K562 (cell line): ENCODE measurements around the gene TMF1. TPM values are rescaled to one million over a fixed set of nuclear protein-coding genes. Genes with fewer than 3 reads are reported as not detected.

Source experiments
- ATAC-seq: fragments of 200-7000 bp; cut with Tn5 transposase; 3 replicates; pipeline ENCODE4 v1.9.1; 2020; ENCODE audit warnings: moderate library complexity
- BruUV-seq: library from RNA; stranded (reverse); fragments of 400-500 nt; replicated peaks from 2 replicates; lab custom pipeline; 2021; lab: Mats Ljungman, UMichigan
- CTCF ChIA-PET: fragments of 300-600 bp; formaldehyde crosslinking; extraction: SDS; loops from one replicate; lab custom pipeline; 2021; ENCODE audit warnings: low intra/inter-chr PET ratio; lab: Yijun Ruan, JAX
- POLR2A ChIA-PET: fragments of 300-600, 350-650 bp; sonication (Branson Sonifier 250); formaldehyde crosslinking; extraction: SDS; loops from one replicate; lab custom pipeline; 2021; ENCODE audit warnings: antibody characterized with exemption, inconsistent platforms; lab: Yijun Ruan, JAX
- DNase-seq, 4 experiments: peaks; one replicate each; pipeline versions ENCODE4 v3.0.0 to v3.0.0-alpha.2; 2011 to 2018; ENCODE audit warnings: low spot score in 3 of 4, mixed read lengths in 3 of 4; ENCODE audit errors: extremely low read depth in 1 of 4
- FAIRE-seq: peaks from 2 replicates; lab custom pipeline; 2011; peaks lifted over from hg19 to GRCh38; lab: Jason Lieb, UNC
- H2AFZ ChIP-seq: 2 replicates; pipeline ENCODE4 v1.6.0; 2011; ENCODE audit warnings: low read depth, low read length, control low read depth, inconsistent platforms
- H3K27ac ChIP-seq: fragments of 200-600 bp; 3 replicates; pipeline ENCODE4 v1.8.0; 2011; ENCODE audit warnings: low read depth, mild to moderate bottlenecking, control low read depth, inconsistent platforms, low read length, moderate library complexity, mixed read lengths; ENCODE audit errors: extremely low read depth
- H3K27me3 ChIP-seq, 2 experiments: fragments of 300-600 bp in 1 of 2; 2 replicates in 1 of 2; 3 replicates in 1 of 2; pipeline versions ENCODE4 v1.6.0 to v1.8.0; 2011; ENCODE audit warnings: inconsistent platforms in 2 of 2, low read length in 2 of 2, mild to moderate bottlenecking in 1 of 2, mixed read lengths in 1 of 2, moderate library complexity in 1 of 2; ENCODE audit not compliant: control insufficient read depth in 2 of 2, insufficient read depth in 2 of 2
- H3K36me3 ChIP-seq: fragments of 300-600 bp; 3 replicates; pipeline ENCODE4 v1.8.0; 2011; ENCODE audit warnings: mild to moderate bottlenecking, low read length, inconsistent platforms; ENCODE audit not compliant: control insufficient read depth, insufficient read depth
- H3K4me1 ChIP-seq, 2 experiments: fragments of 200-600 bp in 1 of 2; replicated peaks in 1 of 2; 2 replicates in 1 of 2; 3 replicates in 1 of 2; pipeline versions ENCODE4 v1.5.1 to v1.8.0; 2011; ENCODE audit warnings: inconsistent platforms in 2 of 2, low read length in 2 of 2, mild to moderate bottlenecking in 1 of 2, mixed read lengths in 1 of 2, moderate library complexity in 1 of 2; ENCODE audit not compliant: control insufficient read depth in 2 of 2, insufficient read depth in 2 of 2
- H3K4me2 ChIP-seq: 2 replicates; pipeline ENCODE4 v1.6.1; 2011; ENCODE audit warnings: low read length, control low read depth, inconsistent platforms, mixed read lengths; ENCODE audit not compliant: insufficient read depth
- H3K4me3 ChIP-seq: fragments of 200-600 bp; sonication (generic), shearing (Covaris generic); 2 replicates; pipeline ENCODE4 v1.5.1; 2016; ENCODE audit warnings: control low read depth, inconsistent platforms
- H3K79me2 ChIP-seq: fragments of 200-600 bp; 3 replicates; pipeline ENCODE4 v1.8.0; 2011; ENCODE audit warnings: low read length, inconsistent platforms; ENCODE audit not compliant: control insufficient read depth, insufficient read depth
- H3K9ac ChIP-seq, 2 experiments: 2 replicates each; pipeline versions ENCODE4 v1.6.0 to v1.6.1; 2011; ENCODE audit warnings: low read depth in 2 of 2, low read length in 2 of 2, control low read depth in 1 of 2, inconsistent platforms in 1 of 2, mild to moderate bottlenecking in 1 of 2, mixed read lengths in 1 of 2; ENCODE audit not compliant: insufficient read depth in 1 of 2
- H3K9me1 ChIP-seq: one replicate; pipeline ENCODE4 v1.6.0; 2011; ENCODE audit warnings: inconsistent platforms, mild to moderate bottlenecking, low read length, moderate library complexity; ENCODE audit not compliant: control insufficient read depth, insufficient read depth
- H3K9me3 ChIP-seq: replicated peaks from 2 replicates; pipeline ENCODE4 v1.5.1; 2011; ENCODE audit warnings: low read depth, low read length, inconsistent platforms; ENCODE audit not compliant: control insufficient read depth, insufficient read depth
- H4K20me1 ChIP-seq: replicated peaks from 2 replicates; pipeline ENCODE4 v1.6.1; 2011; ENCODE audit warnings: low read length, inconsistent platforms, mixed read lengths; ENCODE audit not compliant: control insufficient read depth, insufficient read depth
- ARID1B ChIP-seq: fragments of 450-650 bp; IDR thresholded peaks from 2 replicates; pipeline ENCODE4 v1.6.1; 2016; ENCODE audit warnings: antibody characterized with exemption, mild to moderate bottlenecking, inconsistent platforms
- CBX8 ChIP-seq: fragments of 200-600 bp; sonication (generic); IDR thresholded peaks from 2 replicates; pipeline ENCODE4 v1.6.1; 2012; ENCODE audit warnings: borderline replicate concordance, mixed run types, low read depth, mild to moderate bottlenecking, moderate library complexity, mixed read lengths, low read length, control low read depth, inconsistent platforms; ENCODE audit not compliant: poor library complexity, severe bottlenecking; ENCODE audit errors: extremely low read depth
- EZH2 ChIP-seq: IDR thresholded peaks from 2 replicates; pipeline ENCODE4 v1.6.1; 2012; ENCODE audit warnings: low read depth, mild to moderate bottlenecking, inconsistent platforms, low read length, borderline replicate concordance
- HOXB6 ChIP-seq: fragments of 250-450 bp; sonication (Bioruptor Pico); IDR thresholded peaks from 2 replicates; pipeline ENCODE4 v1.5.1; 2022; ENCODE audit warnings: mild to moderate bottlenecking, borderline replicate concordance
- NCOA6 ChIP-seq: fragments of 450-650 bp; IDR thresholded peaks from 2 replicates; pipeline ENCODE4 v1.6.1; 2017; ENCODE audit warnings: mild to moderate bottlenecking
- NFATC3 ChIP-seq: fragments of 450-650 bp; IDR thresholded peaks from 2 replicates; pipeline ENCODE4 v1.6.1; 2017; ENCODE audit warnings: mild to moderate bottlenecking
- NFIC ChIP-seq: fragments of 450-650 bp; IDR thresholded peaks from 2 replicates; pipeline ENCODE4 v1.6.1; 2017; ENCODE audit warnings: mild to moderate bottlenecking, inconsistent platforms
- NFIX ChIP-seq: fragments of 250-450 bp; sonication (Bioruptor Pico); IDR thresholded peaks from 2 replicates; pipeline ENCODE4 v1.4.0; 2020; ENCODE audit warnings: low read depth, mild to moderate bottlenecking, moderate library complexity
- PHB2 ChIP-seq: fragments of 450-650 bp; IDR thresholded peaks from 2 replicates; pipeline ENCODE4 v1.6.1; 2017; ENCODE audit warnings: low read depth
- PURB ChIP-seq: sonication (generic); formaldehyde crosslinking; IDR thresholded peaks from 2 replicates; pipeline ENCODE4 v1.9.0; 2021; ENCODE audit warnings: low read depth, mild to moderate bottlenecking, missing genetic modification reagents
- RBFOX2 ChIP-seq: fragments of 200-400 bp; formaldehyde crosslinking; IDR thresholded peaks from 2 replicates; pipeline ENCODE4 v1.6.1; 2017; ENCODE audit warnings: low read depth, mild to moderate bottlenecking, low read length, moderate library complexity
- ZNF224 ChIP-seq: sonication (generic); formaldehyde crosslinking; IDR thresholded peaks from 2 replicates; pipeline ENCODE4 v1.8.0; 2022; ENCODE audit warnings: mild to moderate bottlenecking, missing genetic modification reagents
- whole genome bisulfite sequencing: fragments of 100-300 bp; shearing (Covaris generic); methylation state at CpG from one replicate; pipeline ENCODE4 v1.1.6; 2016; ENCODE audit warnings: low coverage, mixed read lengths; ENCODE audit not compliant: insufficient coverage; ENCODE audit errors: missing lambda C conversion rate; 5-methylcytosine and 5-hydroxymethylcytosine counted together
- in situ Hi-C: fragments of 300-500 bp; cut with MboI; formaldehyde crosslinking; loops from 4 replicates; pipeline ENCODE4 v1.15.0; 2018; ENCODE audit warnings: inconsistent platforms, mixed read lengths
- intact Hi-C: fragments of 100-400 bp; cut with micrococcal nuclease; formaldehyde crosslinking; loops from 2 replicates; pipeline ENCODE4 v1.14.2; 2022
- polyA plus RNA-seq, 8 experiments: library from polyadenylated mRNA; depleted of rRNA in 4 of 8; stranded (reverse) in 5 of 8; unstranded in 3 of 8; fragments of >200 nt; fragmentation: Nextera tagmentation in 2 of 8; fragmentation: Illumina TruSeq in 1 of 8; extraction: Ambion mirVana in 2 of 8; extraction: Trizol in 1 of 8; gene quantifications; 2 replicates each; pipeline versions ENCODE4 v1.2.1 to v1.2.3, GENCODE V29; 2011 to 2014; ENCODE audit warnings: inconsistent platforms in 1 of 8, missing spikeins in 1 of 8
- total RNA-seq, 7 experiments: library from RNA; depleted of rRNA in 6 of 7; stranded (reverse); fragments of >200 nt in 6 of 7; fragmentation: Illumina TruSeq in 2 of 7; extraction: Trizol in 2 of 7; gene quantifications; 2 replicates each; pipeline versions ENCODE4 v1.2.1 to v1.2.3, GENCODE V29; 2011 to 2021; ENCODE audit warnings: low replicate concordance in 1 of 7
- TF ChIP-seq, protein P1 (sequence below): fragments of 250-450 bp; sonication (Bioruptor Pico); IDR thresholded peaks from 2 replicates; pipeline ENCODE4 v1.8.0; 2021; ENCODE audit warnings: mild to moderate bottlenecking, moderate library complexity
- TF ChIP-seq, protein P2 (sequence below): fragments of 250-450 bp; sonication (Bioruptor Pico); IDR thresholded peaks from 2 replicates; pipeline ENCODE4 v1.4.0; 2020; ENCODE audit warnings: mild to moderate bottlenecking
- TF ChIP-seq, protein P3 (sequence below): fragments of 450-650 bp; conservative IDR thresholded peaks from 2 replicates; pipeline ENCODE4 v1.6.1; 2016; ENCODE audit warnings: missing genetic modification characterization, low read depth, mild to moderate bottlenecking, control low read depth, missing compliant biosample characterization

Gene TMF1
- total and polyA plus RNA-seq, 9 of the 15 experiments (the other 6 are each of a cell fraction or from before 2014, with no cell fraction given) = 3.1 to 13.9 (median 10.3) TPM

DNA sequence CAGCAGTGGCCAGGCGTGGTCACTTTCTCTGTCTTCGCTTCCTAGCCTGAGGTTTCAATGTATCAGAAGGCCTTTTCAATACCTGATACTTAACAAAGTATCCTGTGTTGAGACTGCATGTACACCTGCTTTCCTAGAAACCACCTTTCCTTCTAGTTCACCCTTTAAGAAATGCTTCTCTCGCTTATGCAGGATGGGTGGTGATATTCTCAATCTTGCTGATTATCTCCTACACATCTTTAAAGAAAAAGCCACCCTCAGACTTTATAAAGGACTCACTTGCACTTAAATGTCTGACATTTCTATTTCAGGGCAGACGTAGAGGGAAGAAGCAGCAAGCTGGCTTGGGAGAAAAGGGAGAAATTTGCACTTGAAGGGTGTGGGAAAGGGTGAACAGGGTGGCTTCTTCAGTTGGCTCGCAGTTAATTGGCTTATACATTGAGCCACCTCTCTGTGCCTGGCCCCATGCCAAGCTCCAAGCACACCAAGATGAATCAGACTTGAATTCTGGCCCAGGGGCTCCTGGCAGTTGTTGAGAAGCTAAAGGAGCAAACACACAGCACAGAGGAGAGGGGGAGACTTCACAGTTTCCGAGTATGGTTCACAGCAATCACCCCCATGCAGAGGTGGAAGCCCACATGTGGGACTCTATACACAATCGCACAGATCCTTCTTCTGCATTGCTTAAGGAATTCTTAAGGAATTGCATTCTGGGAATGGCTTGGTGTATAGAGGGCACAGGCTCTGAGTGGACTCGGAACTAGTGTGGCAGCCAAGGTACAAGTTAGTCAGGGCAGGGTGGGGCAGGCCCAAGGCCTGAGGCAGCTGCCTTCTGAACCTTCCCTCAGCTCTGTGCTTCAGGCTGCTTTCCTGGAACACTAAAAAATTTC is 33.9 kb upstream of the TMF1 start:
- Histone ChIP-seq H3K27me3 (no peaks in the 10 kb centered on the region), H4K20me1 (no peaks in the 10 kb centered on the region), H3K9me1 (no peaks in the 10 kb centered on the region), H3K4me3 (peak overlapping the region; percentile 88), H2AFZ (peak overlapping the region; percentile 95), H3K9me3 (no peaks in the 10 kb centered on the region), H3K4me1 (peaks cover 12 to 36% of the 10 kb centered on the region in 2 experiments), H3K4me2 (peak overlapping the region; percentile 93), H3K79me2 (peaks cover 18% of the 10 kb centered on the region), H3K27ac (peak overlapping the region; percentile 56), H3K9ac (peak overlapping the region; percentile 75 to 94), H3K36me3 (no peaks in the 10 kb centered on the region)
- no TSS peak for BruUV-seq
- peak; percentile 44 for FAIRE-seq
- in situ Hi-C loops (no loop called here), intact Hi-C loops (loop anchor here (2.0 kb wide), 1 partner anchor 73 kb away; the partner anchor contains the start of gene EOGT)
- TF ChIP-seq ARID1B (no peak), PHB2 (no peak), PURB (CRISPR knock-in tag) (no peak), ZNF224 (CRISPR knock-in tag) (no peak), EZH2 (no peak), NFATC3 (no peak), RBFOX2 (0 out of 2 replicates have a peak, but pooled peaks have one; percentile 25), NCOA6 (no peak), NFIC (peak; percentile 95), NFIX (CRISPR knock-in tag) (0 out of 2 replicates have a peak, but pooled peaks have one; percentile 18), HOXB6 (CRISPR knock-in tag) (no peak), CBX8 (no peak)
- TF ChIP-seq, protein P1, sequence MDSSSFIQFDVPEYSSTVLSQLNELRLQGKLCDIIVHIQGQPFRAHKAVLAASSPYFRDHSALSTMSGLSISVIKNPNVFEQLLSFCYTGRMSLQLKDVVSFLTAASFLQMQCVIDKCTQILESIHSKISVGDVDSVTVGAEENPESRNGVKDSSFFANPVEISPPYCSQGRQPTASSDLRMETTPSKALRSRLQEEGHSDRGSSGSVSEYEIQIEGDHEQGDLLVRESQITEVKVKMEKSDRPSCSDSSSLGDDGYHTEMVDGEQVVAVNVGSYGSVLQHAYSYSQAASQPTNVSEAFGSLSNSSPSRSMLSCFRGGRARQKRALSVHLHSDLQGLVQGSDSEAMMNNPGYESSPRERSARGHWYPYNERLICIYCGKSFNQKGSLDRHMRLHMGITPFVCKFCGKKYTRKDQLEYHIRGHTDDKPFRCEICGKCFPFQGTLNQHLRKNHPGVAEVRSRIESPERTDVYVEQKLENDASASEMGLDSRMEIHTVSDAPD (CRISPR knock-in tag) = no peak
- TF ChIP-seq, protein P2, sequence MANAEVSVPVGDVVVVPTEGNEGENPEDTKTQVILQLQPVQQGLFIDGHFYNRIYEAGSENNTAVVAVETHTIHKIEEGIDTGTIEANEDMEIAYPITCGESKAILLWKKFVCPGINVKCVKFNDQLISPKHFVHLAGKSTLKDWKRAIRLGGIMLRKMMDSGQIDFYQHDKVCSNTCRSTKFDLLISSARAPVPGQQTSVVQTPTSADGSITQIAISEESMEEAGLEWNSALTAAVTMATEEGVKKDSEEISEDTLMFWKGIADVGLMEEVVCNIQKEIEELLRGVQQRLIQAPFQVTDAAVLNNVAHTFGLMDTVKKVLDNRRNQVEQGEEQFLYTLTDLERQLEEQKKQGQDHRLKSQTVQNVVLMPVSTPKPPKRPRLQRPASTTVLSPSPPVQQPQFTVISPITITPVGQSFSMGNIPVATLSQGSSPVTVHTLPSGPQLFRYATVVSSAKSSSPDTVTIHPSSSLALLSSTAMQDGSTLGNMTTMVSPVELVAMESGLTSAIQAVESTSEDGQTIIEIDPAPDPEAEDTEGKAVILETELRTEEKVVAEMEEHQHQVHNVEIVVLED (CRISPR knock-in tag) = no peak
- TF ChIP-seq, protein P3, sequence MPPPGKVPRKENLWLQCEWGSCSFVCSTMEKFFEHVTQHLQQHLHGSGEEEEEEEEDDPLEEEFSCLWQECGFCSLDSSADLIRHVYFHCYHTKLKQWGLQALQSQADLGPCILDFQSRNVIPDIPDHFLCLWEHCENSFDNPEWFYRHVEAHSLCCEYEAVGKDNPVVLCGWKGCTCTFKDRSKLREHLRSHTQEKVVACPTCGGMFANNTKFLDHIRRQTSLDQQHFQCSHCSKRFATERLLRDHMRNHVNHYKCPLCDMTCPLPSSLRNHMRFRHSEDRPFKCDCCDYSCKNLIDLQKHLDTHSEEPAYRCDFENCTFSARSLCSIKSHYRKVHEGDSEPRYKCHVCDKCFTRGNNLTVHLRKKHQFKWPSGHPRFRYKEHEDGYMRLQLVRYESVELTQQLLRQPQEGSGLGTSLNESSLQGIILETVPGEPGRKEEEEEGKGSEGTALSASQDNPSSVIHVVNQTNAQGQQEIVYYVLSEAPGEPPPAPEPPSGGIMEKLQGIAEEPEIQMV (tag) = no peak
- ATAC-seq = peak; percentile 21
- ChIA-PET CTCF (no interaction called here), POLR2A (interaction anchor here (1.1 to 1.3 kb wide), 2 partner anchors 21 to 32 kb away, joined by 3 to 4 read pairs; no protein-coding TSS in a partner anchor)
- DNase-seq = peak in 3 of 4 experiments; percentile 9 to 61 (median 15)
- WGBS = 3% methylated on average over 8 of the region's 8 CpGs
